Stimulated activated CD4-positive, alpha-beta T cell treated with anti-CD3 and anti-CD28 coated beads, Interleukin-4, amount 100 ng/mL, for 48 hours (primary cell): ENCODE data around the gene RPUSD4.

Source experiments
- DNase-seq, 2 donors: peaks; one replicate each; pipeline ENCODE4 v3.0.0-alpha.2; 2020; ENCODE audit warnings: low read depth in 2 of 2

Gene RPUSD4

DNA sequence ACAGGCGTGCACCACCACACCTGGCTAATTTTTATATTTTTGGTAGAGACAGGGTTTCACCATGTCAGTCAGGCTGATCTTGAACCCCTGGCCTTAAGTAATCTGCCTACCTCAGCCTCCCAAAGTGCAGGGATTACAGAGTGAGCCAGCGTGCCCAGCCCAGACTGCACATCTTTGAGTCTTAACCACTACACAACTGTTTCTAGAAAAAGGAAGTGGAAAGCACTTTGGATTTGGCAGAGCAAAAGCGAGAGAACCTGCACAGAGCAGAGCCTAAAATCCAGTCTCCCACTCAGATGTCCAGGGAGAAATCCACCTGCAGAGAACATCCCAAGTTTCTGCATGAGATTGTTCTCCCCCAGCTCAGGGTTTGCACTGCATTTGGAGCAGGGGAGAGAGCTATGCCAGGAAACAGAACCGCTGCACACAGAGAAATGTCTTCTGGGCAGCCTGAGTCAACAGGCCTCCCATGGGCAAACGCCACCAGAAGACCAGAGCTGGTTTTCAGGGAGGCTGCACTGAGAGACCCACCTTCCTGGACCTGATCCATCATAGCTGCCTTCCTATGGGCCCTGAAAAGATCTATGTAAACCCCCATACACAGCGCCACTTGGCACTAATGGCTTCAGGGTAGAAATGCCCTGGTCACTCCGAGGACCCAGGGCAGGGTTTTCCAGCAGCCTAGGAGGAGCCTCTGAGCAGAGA, 54.0 kb downstream of the RPUSD4 start:
- DNase-seq, result no peak

GRCh38 chr11:126156814-126157213, 54.6 kb downstream of the RPUSD4 start:
- DNase-seq, result no peak

GRCh38 chr11:126155402-126156187, 55.9 kb downstream of the RPUSD4 start:
- DNase-seq, result no peak

DNA sequence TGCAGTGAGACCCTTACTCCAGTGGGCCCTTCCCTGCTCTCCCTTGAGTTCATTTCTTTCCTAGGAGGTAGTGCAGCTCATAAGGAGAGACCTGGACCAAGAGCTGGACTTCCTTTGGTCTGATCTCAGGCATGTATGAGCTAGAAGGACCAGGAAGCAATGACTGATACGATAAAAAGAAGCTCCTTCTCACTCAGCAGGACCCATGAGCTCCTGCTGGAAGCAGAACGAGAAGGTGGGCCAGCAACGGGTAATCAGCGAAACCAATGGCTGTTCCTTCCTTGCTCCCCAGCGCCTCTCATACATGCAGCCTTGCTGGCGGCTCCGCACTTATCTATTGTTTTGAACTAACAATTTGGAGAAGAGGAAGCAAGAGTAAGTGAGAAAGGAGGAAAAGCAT, 56.8 kb downstream of the RPUSD4 start:
- DNase-seq, result no peak

GRCh38 chr11:126153972-126154371, 57.5 kb downstream of the RPUSD4 start:
- no peak for DNase-seq

DNA sequence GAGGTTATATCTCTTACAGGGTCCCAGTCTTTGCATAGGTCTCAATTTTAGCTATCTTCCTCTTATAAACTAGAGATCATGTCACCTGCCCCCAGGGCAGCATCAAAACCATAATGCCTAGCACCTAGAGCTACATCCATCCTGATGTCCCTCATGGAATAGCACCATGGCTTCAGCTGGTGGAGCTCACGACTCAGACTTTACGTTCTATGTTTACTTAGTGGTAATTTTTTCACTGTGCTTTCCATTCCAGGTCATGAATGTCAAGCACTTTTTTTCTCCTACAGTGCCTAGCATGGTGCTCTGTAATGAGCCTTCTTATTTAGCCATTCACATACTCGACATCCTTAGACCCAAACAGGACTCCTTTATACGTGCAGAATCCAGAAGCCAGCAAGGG, 58.4 kb downstream of the RPUSD4 start:
- DNase-seq, result no peak

- DNase-seq, result no peak
Measured at GRCh38 chr11:126152586-126152985, 58.9 kb downstream of the RPUSD4 start.

GRCh38 chr11:126152152-126152551, 59.3 kb downstream of the RPUSD4 start:
- no peak for DNase-seq
